ENCODE measurements around the gene CNN2. TPM values are rescaled to one million over a fixed set of nuclear protein-coding genes. Genes with fewer than 3 reads are reported as not detected.

The CNN2 gene
- total RNA-seq, 2 donors from 2014 or later, result 426 to 469 TPM

GRCh38 chr19:1082928-1083816 is 56.8 kb downstream of the CNN2 start:
- H3K9me3 Mint-ChIP-seq, result no peaks in the 10 kb centered on the region
- H3K9me3 ChIP-seq (ENCODE audit: control insufficient read depth, low read length), result no peaks in the 10 kb centered on the region
- no peak overlapping the region for H3K9ac ChIP-seq (ENCODE audit: extremely low read depth, low read length, poor library complexity, severe bottlenecking)
- DNase-seq, result no peak
- no peaks in the 10 kb centered on the region for H3K27me3 Mint-ChIP-seq (ENCODE audit: insufficient read depth)
- H3K4me3 ChIP-seq (ENCODE audit: low read length), result no peak overlapping the region
- no peak overlapping the region for H3K27ac Mint-ChIP-seq
- peaks cover 1% of the 10 kb centered on the region for H3K4me1 Mint-ChIP-seq
- no peaks in the 10 kb centered on the region for H3K27me3 ChIP-seq (ENCODE audit: control insufficient read depth, insufficient read depth, low read length, poor library complexity, severe bottlenecking)
- H3K27ac ChIP-seq (ENCODE audit: low read depth, low read length), result no peak overlapping the region
- peak overlapping the region; percentile 68 for H3K4me3 Mint-ChIP-seq
- WGBS, 2 experiments (ENCODE audit: insufficient coverage in 1 of 2, insufficient read length in 1 of 2), result 90 to 94% methylated on average over 29 to 59 of the region's 59 CpGs
- peaks cover 16% of the 10 kb centered on the region for H3K36me3 Mint-ChIP-seq (ENCODE audit: low read depth)
- no peaks in the 10 kb centered on the region for H3K4me1 ChIP-seq (ENCODE audit: control insufficient read depth, insufficient read depth, low read length)
- TF ChIP-seq CTCF (conservative IDR thresholded peaks at IDR 0.05), result no peak
- H3K36me3 ChIP-seq (ENCODE audit: control insufficient read depth, insufficient read depth, low read length), result peaks cover 10% of the 10 kb centered on the region

- Histone ChIP-seq H3K9ac (ENCODE audit: extremely low read depth, low read length, poor library complexity, severe bottlenecking) (no peak overlapping the region), H3K9me3 (ENCODE audit: control insufficient read depth, low read length) (no peaks in the 10 kb centered on the region), H3K4me3 (ENCODE audit: low read length) (no peak overlapping the region), H3K27ac (ENCODE audit: low read depth, low read length) (no peak overlapping the region), H3K36me3 (ENCODE audit: control insufficient read depth, insufficient read depth, low read length) (peaks cover 10% of the 10 kb centered on the region), H3K4me1 (ENCODE audit: control insufficient read depth, insufficient read depth, low read length) (no peaks in the 10 kb centered on the region), H3K27me3 (ENCODE audit: control insufficient read depth, insufficient read depth, low read length, poor library complexity, severe bottlenecking) (no peaks in the 10 kb centered on the region)
- Mint-ChIP-seq H3K27me3 (ENCODE audit: insufficient read depth) (no peaks in the 10 kb centered on the region), H3K4me3 (peak overlapping the region; percentile 68), H3K9me3 (no peaks in the 10 kb centered on the region), H3K4me1 (peaks cover 1% of the 10 kb centered on the region), H3K27ac (no peak overlapping the region), H3K36me3 (ENCODE audit: low read depth) (peaks cover 16% of the 10 kb centered on the region)
- no peak for TF ChIP-seq CTCF (conservative IDR thresholded peaks at IDR 0.05)
- WGBS, 2 experiments (ENCODE audit: insufficient coverage in 1 of 2, insufficient read length in 1 of 2), result 95 to 96% methylated on average over 33 to 43 of the region's 43 CpGs
- no peak for DNase-seq
These were observed 57.8 kb downstream of the CNN2 start for GRCh38 chr19:1084024-1084868.

GRCh38 chr19:1085053-1085658 is 58.7 kb downstream of the CNN2 start:
- Mint-ChIP-seq H3K9me3 (no peaks in the 10 kb centered on the region), H3K4me3 (no peak overlapping the region), H3K27me3 (ENCODE audit: insufficient read depth) (no peaks in the 10 kb centered on the region), H3K4me1 (peaks cover 1% of the 10 kb centered on the region), H3K27ac (no peak overlapping the region), H3K36me3 (ENCODE audit: low read depth) (peaks cover 16% of the 10 kb centered on the region)
- peaks cover 10% of the 10 kb centered on the region for H3K36me3 ChIP-seq (ENCODE audit: control insufficient read depth, insufficient read depth, low read length)
- no peak for TF ChIP-seq CTCF (conservative IDR thresholded peaks at IDR 0.05)
- H3K9ac ChIP-seq (ENCODE audit: extremely low read depth, low read length, poor library complexity, severe bottlenecking), result no peak overlapping the region
- H3K9me3 ChIP-seq (ENCODE audit: control insufficient read depth, low read length), result no peaks in the 10 kb centered on the region
- H3K27ac ChIP-seq (ENCODE audit: low read depth, low read length), result no peak overlapping the region
- H3K27me3 ChIP-seq (ENCODE audit: control insufficient read depth, insufficient read depth, low read length, poor library complexity, severe bottlenecking), result no peaks in the 10 kb centered on the region
- no peak overlapping the region for H3K4me3 ChIP-seq (ENCODE audit: low read length)
- WGBS, 2 experiments (ENCODE audit: insufficient coverage in 1 of 2, insufficient read length in 1 of 2), result 71 to 80% methylated on average over 4 to 6 of the region's 8 CpGs
- no peaks in the 10 kb centered on the region for H3K4me1 ChIP-seq (ENCODE audit: control insufficient read depth, insufficient read depth, low read length)
- DNase-seq, result no peak
